SK-N-MC (cell line): ENCODE data around the gene TDP1.

ENCODE experiments used
- EZH2 ChIP-seq: fragments of 200-600 bp; sonication (generic); IDR thresholded peaks from one replicate; pipeline ENCODE4 v1.6.1; 2017; ENCODE audit warnings: antibody characterized with exemption
- POLR2AphosphoS5 ChIP-seq: IDR thresholded peaks from 2 replicates; pipeline ENCODE4 v1.6.1; 2012; ENCODE audit warnings: mild to moderate bottlenecking, low read depth, low read length, borderline replicate concordance

DNA sequence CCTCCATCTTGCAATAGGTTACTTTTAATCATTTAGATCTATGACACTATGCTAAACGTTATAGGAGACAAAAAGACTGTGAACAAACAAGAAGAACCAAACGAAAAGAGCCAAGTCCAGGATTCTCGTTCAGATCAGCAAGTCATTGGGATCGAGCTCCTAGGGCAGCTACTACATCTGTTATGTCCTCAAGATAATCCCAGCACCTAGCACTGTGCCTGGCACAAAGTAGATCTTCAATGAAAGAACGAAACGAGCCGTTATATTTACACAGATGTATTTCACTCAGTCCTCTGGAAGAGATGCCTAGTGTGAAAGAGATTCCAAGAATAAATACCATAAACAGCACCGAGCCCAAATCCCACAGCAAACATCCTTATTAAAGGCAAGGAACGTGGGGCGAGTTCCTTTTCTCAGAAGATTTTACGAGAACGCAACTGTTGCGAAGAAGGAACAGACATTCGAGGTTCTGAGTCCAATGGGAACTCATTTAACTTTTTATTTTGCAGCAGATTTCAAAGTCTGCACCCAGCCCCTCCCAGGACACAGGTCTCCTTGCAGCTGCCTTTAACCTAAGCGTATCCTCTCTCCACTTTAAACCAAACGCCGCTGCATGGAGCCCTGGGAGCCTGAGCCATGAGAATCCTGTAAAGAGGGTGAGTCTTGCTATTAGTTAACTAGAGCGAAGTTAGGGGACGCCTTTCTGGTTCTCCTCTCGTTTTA, 544 bp upstream of the TDP1 start:
- TF ChIP-seq EZH2 = no peak
- no peak for TF ChIP-seq POLR2AphosphoS5
